OCI-LY7 (cell line): ENCODE results near the gene APOB. TPM values are rescaled to one million over a fixed set of nuclear protein-coding genes. Genes with fewer than 3 reads are reported as not detected.

Experiments used
- BruUV-seq: library from RNA; stranded (reverse); fragments of 400-500 nt; replicated peaks from 2 replicates; lab custom pipeline; 2021; lab: Mats Ljungman, UMichigan
- CTCF ChIA-PET: fragments of 300-600 bp; sonication (Branson Sonifier 250); formaldehyde crosslinking; loops from one replicate; lab custom pipeline; 2022; ENCODE audit warnings: antibody characterized with exemption; ENCODE audit not compliant: unreplicated experiment; lab: Charles Lee
- POLR2A ChIA-PET: fragments of 300-600 bp; sonication (Branson Sonifier 250); formaldehyde crosslinking; loops from one replicate; lab custom pipeline; 2022; ENCODE audit warnings: antibody characterized with exemption; lab: Charles Lee
- DNase-seq: peaks from one replicate; pipeline ENCODE4 v3.0.0-alpha.2; 2015; ENCODE audit warnings: low spot score
- H2AFZ ChIP-seq: fragments of 200-600 bp; sonication (generic), shearing (Covaris generic); 2 replicates; pipeline ENCODE4 v1.6.1; 2014; ENCODE audit warnings: mild to moderate bottlenecking, antibody characterized with exemption, low read length, moderate library complexity
- H3K27ac ChIP-seq: fragments of 200-600 bp; sonication (generic); 2 replicates; pipeline ENCODE4 v1.5.1; 2014; ENCODE audit warnings: mixed run types, low read depth, mild to moderate bottlenecking, moderate library complexity, low read length, inconsistent platforms; ENCODE audit not compliant: poor library complexity, severe bottlenecking
- H3K36me3 ChIP-seq: fragments of 200-600 bp; sonication (generic); 2 replicates; pipeline ENCODE4 v1.6.1; 2014; ENCODE audit warnings: mild to moderate bottlenecking, antibody characterized with exemption, low read length, moderate library complexity, mixed read lengths; ENCODE audit not compliant: insufficient read depth
- H3K4me1 ChIP-seq: fragments of 200-600 bp; sonication (generic); 2 replicates; pipeline ENCODE4 v1.5.1; 2014; ENCODE audit warnings: mild to moderate bottlenecking, low read length; ENCODE audit not compliant: insufficient read depth, poor library complexity, severe bottlenecking
- H3K4me2 ChIP-seq: fragments of 200-600 bp; sonication (generic); 2 replicates; pipeline ENCODE4 v1.6.1; 2014; ENCODE audit warnings: mild to moderate bottlenecking, low read length
- H3K4me3 ChIP-seq: fragments of 200-600 bp; sonication (generic); 2 replicates; pipeline ENCODE4 v1.5.1; 2014; ENCODE audit warnings: mild to moderate bottlenecking, low read depth, low read length; ENCODE audit not compliant: poor library complexity, severe bottlenecking
- H3K79me2 ChIP-seq: fragments of 200-600 bp; sonication (generic); 2 replicates; pipeline ENCODE4 v1.6.1; 2016; ENCODE audit warnings: low read depth, mild to moderate bottlenecking, low read length, moderate library complexity, mixed read lengths; ENCODE audit not compliant: insufficient read depth
- H3K9me2 ChIP-seq: fragments of 200-600 bp; sonication (generic); 2 replicates; pipeline ENCODE4 v1.6.1; 2016; ENCODE audit warnings: mild to moderate bottlenecking, low read length, mixed read lengths; ENCODE audit not compliant: insufficient read depth
- H3K9me3 ChIP-seq: fragments of 200-600 bp; sonication (generic); 2 replicates; pipeline ENCODE4 v1.6.1; 2014; ENCODE audit warnings: mild to moderate bottlenecking, mixed run types, low read length, mixed read lengths
- H4K20me1 ChIP-seq: fragments of 200-600 bp; sonication (generic); 2 replicates; pipeline ENCODE4 v1.6.1; 2014; ENCODE audit warnings: mild to moderate bottlenecking, antibody characterized with exemption, low read length, moderate library complexity, mixed read lengths; ENCODE audit not compliant: insufficient read depth
- CTCF ChIP-seq: fragments of 200-600 bp; sonication (generic); conservative IDR thresholded peaks from 2 replicates; pipeline ENCODE4 v1.5.1; 2014; ENCODE audit warnings: mild to moderate bottlenecking, antibody characterized with exemption, low read length, moderate library complexity, mixed read lengths
- EZH2phosphoT487 ChIP-seq: fragments of 200-600 bp; sonication (generic); IDR thresholded peaks from 2 replicates; pipeline ENCODE4 v1.6.1; 2018; ENCODE audit warnings: low read depth, borderline replicate concordance, mild to moderate bottlenecking, mixed run types, antibody characterized with exemption, low read length, moderate library complexity, mixed read lengths
- intact Hi-C: fragments of 100-400 bp; cut with micrococcal nuclease; formaldehyde crosslinking; loops from one replicate; pipeline ENCODE4 v1.10.0; 2022; ENCODE audit not compliant: unreplicated experiment
- total RNA-seq, 2 experiments: library from RNA; depleted of rRNA in 1 of 2; stranded (reverse); fragments of >200 nt in 1 of 2; shearing (Covaris generic) in 1 of 2; gene quantifications; 2 replicates each; pipeline ENCODE4 v1.2.3, GENCODE V29; 2014 to 2022

Gene APOB
- total RNA-seq, 2 experiments from 2014 or later: 0.03 TPM; not detected in 1

GRCh38 chr2:21038403-21039073 lies 5.3 kb downstream of the APOB start:
- Histone ChIP-seq H4K20me1 (no peaks in the 10 kb centered on the region), H3K36me3 (no peaks in the 10 kb centered on the region), H3K9me2 (no peaks in the 10 kb centered on the region), H3K4me1 (no peaks in the 10 kb centered on the region), H2AFZ (no peak overlapping the region), H3K4me2 (no peak overlapping the region), H3K9me3 (no peaks in the 10 kb centered on the region), H3K79me2 (no peaks in the 10 kb centered on the region), H3K4me3 (no peak overlapping the region), H3K27ac (no peak overlapping the region)
- no TSS peak for BruUV-seq
- TF ChIP-seq CTCF (no peak), EZH2phosphoT487 (no peak)
- intact Hi-C loops: no loop called here
- ChIA-PET CTCF (no interaction called here), POLR2A (no interaction called here)
- DNase-seq: no peak

- Histone ChIP-seq H3K79me2 (no peaks in the 10 kb centered on the region), H2AFZ (no peak overlapping the region), H3K27ac (no peak overlapping the region), H3K36me3 (no peaks in the 10 kb centered on the region), H3K4me1 (no peaks in the 10 kb centered on the region), H3K9me3 (no peaks in the 10 kb centered on the region), H3K9me2 (no peaks in the 10 kb centered on the region), H3K4me2 (no peak overlapping the region), H3K4me3 (no peak overlapping the region), H4K20me1 (no peaks in the 10 kb centered on the region)
- TF ChIP-seq CTCF (no peak), EZH2phosphoT487 (no peak)
- intact Hi-C loops: no loop called here
- ChIA-PET POLR2A (no interaction called here), CTCF (interaction anchor here (0.5 kb wide), 1 partner anchor 1153 kb away, joined by 3 read pairs; no protein-coding TSS in a partner anchor)
- no TSS peak for BruUV-seq
- no peak for DNase-seq
Measured at GRCh38 chr2:21037671-21038108, 6.2 kb downstream of the APOB start.
